ENCODE measurements around the gene PRELP.

Gene PRELP

GRCh38 chr1:203539831-203540546 is 64.4 kb downstream of the PRELP start:
- Histone ChIP-seq H3K14ac (ENCODE audit: low read length in 2 of 2) (no peak overlapping the region), H2AK5ac (ENCODE audit: low read length, severe bottlenecking) (no peak overlapping the region), H3K18ac (ENCODE audit: low read depth in 1 of 2, low read length in 2 of 2) (no peak overlapping the region), H3K9ac (ENCODE audit: low read length) (no peak overlapping the region), H3K4ac (ENCODE audit: low read depth in 1 of 2, low read length in 2 of 2) (no peak overlapping the region), H3K27ac (ENCODE audit: low read length, poor library complexity, severe bottlenecking) (no peak overlapping the region), H3K9me3 (ENCODE audit: control insufficient read depth, low read length) (no peaks in the 10 kb centered on the region), H2BK12ac (ENCODE audit: low read length in 2 of 2) (peak overlapping the region in 1 of 2 experiments; percentile 30), H2BK5ac (ENCODE audit: low read depth, low read length, poor library complexity, severe bottlenecking) (no peak overlapping the region), H4K91ac (ENCODE audit: low read length) (peak overlapping the region; percentile 31), H3K27me3 (ENCODE audit: control insufficient read depth in 1 of 2, insufficient read depth in 1 of 2, low read length in 2 of 2) (no peaks in the 10 kb centered on the region), H4K8ac (ENCODE audit: low read length) (no peak overlapping the region), H3K36me3 (ENCODE audit: control insufficient read depth in 1 of 2, insufficient read depth in 2 of 2, low read depth in 1 of 2, low read length in 2 of 2) (no peaks in the 10 kb centered on the region), H3K79me1 (replicated peaks; ENCODE audit: low read length, poor library complexity, severe bottlenecking) (no peaks in the 10 kb centered on the region), H2AFZ (ENCODE audit: low read depth, low read length) (no peak overlapping the region), H3K23ac (ENCODE audit: low read length in 2 of 2) (no peak overlapping the region), H2BK120ac (ENCODE audit: low read depth, low read length) (no peak overlapping the region), H3K4me2 (ENCODE audit: low read length, poor library complexity, severe bottlenecking) (no peak overlapping the region), H3K4me1 (ENCODE audit: control insufficient read depth, insufficient read depth, low read depth, low read length) (no peaks in the 10 kb centered on the region), H2BK15ac (ENCODE audit: low read depth, poor library complexity, severe bottlenecking) (no peak overlapping the region), H3K4me3 (ENCODE audit: insufficient read depth in 1 of 2, low read depth in 1 of 2, low read length in 2 of 2) (no peak overlapping the region)
- DNase-seq, result no peak
- 98% methylated on average over 5 of the region's 5 CpGs for WGBS
